Measurements from ENCODE around the gene ATP8B1. TPM values are rescaled to one million over a fixed set of nuclear protein-coding genes. Genes with fewer than 3 reads are reported as not detected.

ATP8B1 gene
- total RNA-seq, 2 donors from 2014 or later = 263 to 359 TPM

- no peak for DNase-seq
- peaks cover 24% of the 10 kb centered on the region for H3K4me1 ChIP-seq
- peak overlapping the region in 1 of 2 donors; percentile 49 for H3K9ac ChIP-seq (ENCODE audit: low read depth in 2 of 2, low read length in 2 of 2)
Measured at GRCh38 chr18:57780318-57780705, 22.8 kb downstream of the ATP8B1 start.

GRCh38 chr18:57776767-57777166 lies 26.3 kb downstream of the ATP8B1 start:
- H3K9ac ChIP-seq (ENCODE audit: low read depth in 2 of 2, low read length in 2 of 2) = no peak overlapping the region
- H3K4me3 ChIP-seq = no peak overlapping the region
- H3K36me3 ChIP-seq = no peaks in the 10 kb centered on the region
- DNase-seq = no peak
- TF ChIP-seq CTCF (IDR thresholded peaks at IDR 0.05) = no peak
- intact Hi-C loops (cut with DNase I) = no loop called here
- H3K27ac ChIP-seq = peak overlapping the region; percentile 11
- H3K27me3 ChIP-seq = no peaks in the 10 kb centered on the region
- H3K4me1 ChIP-seq = peaks cover 37% of the 10 kb centered on the region
- H3K9me3 ChIP-seq = no peaks in the 10 kb centered on the region

More at GRCh38 chr18:57780318-57780705, 22.8 kb downstream of the ATP8B1 start:
- TF ChIP-seq CTCF (IDR thresholded peaks at IDR 0.05) = no peak
- intact Hi-C loops (cut with DNase I) = no loop called here
- Histone ChIP-seq H3K27ac (peak overlapping the region; percentile 51), H3K27me3 (no peaks in the 10 kb centered on the region), H3K36me3 (no peaks in the 10 kb centered on the region), H3K4me3 (no peak overlapping the region), H3K9me3 (no peaks in the 10 kb centered on the region)

- Histone ChIP-seq H3K4me3 (no peak overlapping the region), H3K36me3 (no peaks in the 10 kb centered on the region), H3K27ac (peak overlapping the region; percentile 11), H3K9ac (ENCODE audit: low read depth in 2 of 2, low read length in 2 of 2) (no peak overlapping the region), H3K4me1 (peaks cover 36% of the 10 kb centered on the region), H3K27me3 (no peaks in the 10 kb centered on the region), H3K9me3 (no peaks in the 10 kb centered on the region)
- TF ChIP-seq CTCF (IDR thresholded peaks at IDR 0.05) = no peak
- DNase-seq = no peak
- intact Hi-C loops (cut with DNase I) = no loop called here
Measured at GRCh38 chr18:57776354-57776753, 26.8 kb downstream of the ATP8B1 start.

- intact Hi-C loops (cut with DNase I) = no loop called here
- no peak overlapping the region for H3K9ac ChIP-seq (ENCODE audit: low read depth in 2 of 2, low read length in 2 of 2)
- no peak overlapping the region for H3K4me3 ChIP-seq
- H3K27me3 ChIP-seq = no peaks in the 10 kb centered on the region
- H3K9me3 ChIP-seq = no peaks in the 10 kb centered on the region
- no peaks in the 10 kb centered on the region for H3K36me3 ChIP-seq
- TF ChIP-seq CTCF (IDR thresholded peaks at IDR 0.05) = no peak
- no peak for DNase-seq
- H3K4me1 ChIP-seq = peaks cover 32% of the 10 kb centered on the region
- peak overlapping the region; percentile 11 for H3K27ac ChIP-seq
Measured at GRCh38 chr18:57775937-57776336, 27.2 kb downstream of the ATP8B1 start.

GRCh38 chr18:57772387-57772799 lies 30.7 kb downstream of the ATP8B1 start:
- H3K27ac ChIP-seq = peak overlapping the region; percentile 80
- DNase-seq = peak; percentile 82
- intact Hi-C loops (cut with DNase I) = no loop called here
- H3K4me1 ChIP-seq = peaks cover 28% of the 10 kb centered on the region
- H3K4me3 ChIP-seq = no peak overlapping the region
- H3K27me3 ChIP-seq = no peaks in the 10 kb centered on the region
- H3K36me3 ChIP-seq = no peaks in the 10 kb centered on the region
- no peak for TF ChIP-seq CTCF (IDR thresholded peaks at IDR 0.05)
- H3K9me3 ChIP-seq = no peaks in the 10 kb centered on the region
- peak overlapping the region in 1 of 2 donors; percentile 61 for H3K9ac ChIP-seq (ENCODE audit: low read depth in 2 of 2, low read length in 2 of 2)

Data from colonic mucosa (tissue), 4 donors.